Myometrial cell (primary cell): ENCODE data around the gene H2BW1. TPM values are rescaled to one million over a fixed set of nuclear protein-coding genes. Genes with fewer than 3 reads are reported as not detected.

ENCODE experiments used
- total RNA-seq: library from RNA; depleted of rRNA; stranded (reverse); fragments of >200 nt; gene quantifications from 2 replicates; pipeline ENCODE4 v1.2.3, GENCODE V29; 2015

H2BW1 gene, protein sequence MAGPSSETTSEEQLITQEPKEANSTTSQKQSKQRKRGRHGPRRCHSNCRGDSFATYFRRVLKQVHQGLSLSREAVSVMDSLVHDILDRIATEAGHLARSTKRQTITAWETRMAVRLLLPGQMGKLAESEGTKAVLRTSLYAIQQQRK
- total RNA-seq, result not detected in 2 replicates

DNA sequence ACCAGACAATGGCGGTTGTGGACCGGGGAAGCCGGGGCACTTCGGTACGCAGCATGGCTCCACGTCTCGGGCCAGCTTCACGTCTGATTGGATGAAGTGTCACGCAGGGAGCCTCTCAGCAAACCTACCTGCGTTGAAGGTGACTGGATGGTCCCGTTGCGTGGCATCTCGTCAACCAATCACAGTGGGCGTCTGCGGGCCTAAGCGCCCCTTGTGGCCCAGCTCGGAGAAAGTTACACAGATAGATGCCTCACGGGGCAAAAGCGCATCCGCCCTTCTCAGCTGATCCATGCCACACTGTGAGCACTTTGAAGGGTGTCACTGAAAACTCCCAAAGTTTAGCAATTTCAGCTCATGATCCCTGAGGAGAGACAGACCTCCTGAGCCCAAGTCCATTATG, at the start of gene H2BW1:
Gene H2BW1, minus strand, starts transcription at position 103 of the 400 bp plus-strand sequence. CDS start 132 bp downstream, outside the sequence.

DNA sequence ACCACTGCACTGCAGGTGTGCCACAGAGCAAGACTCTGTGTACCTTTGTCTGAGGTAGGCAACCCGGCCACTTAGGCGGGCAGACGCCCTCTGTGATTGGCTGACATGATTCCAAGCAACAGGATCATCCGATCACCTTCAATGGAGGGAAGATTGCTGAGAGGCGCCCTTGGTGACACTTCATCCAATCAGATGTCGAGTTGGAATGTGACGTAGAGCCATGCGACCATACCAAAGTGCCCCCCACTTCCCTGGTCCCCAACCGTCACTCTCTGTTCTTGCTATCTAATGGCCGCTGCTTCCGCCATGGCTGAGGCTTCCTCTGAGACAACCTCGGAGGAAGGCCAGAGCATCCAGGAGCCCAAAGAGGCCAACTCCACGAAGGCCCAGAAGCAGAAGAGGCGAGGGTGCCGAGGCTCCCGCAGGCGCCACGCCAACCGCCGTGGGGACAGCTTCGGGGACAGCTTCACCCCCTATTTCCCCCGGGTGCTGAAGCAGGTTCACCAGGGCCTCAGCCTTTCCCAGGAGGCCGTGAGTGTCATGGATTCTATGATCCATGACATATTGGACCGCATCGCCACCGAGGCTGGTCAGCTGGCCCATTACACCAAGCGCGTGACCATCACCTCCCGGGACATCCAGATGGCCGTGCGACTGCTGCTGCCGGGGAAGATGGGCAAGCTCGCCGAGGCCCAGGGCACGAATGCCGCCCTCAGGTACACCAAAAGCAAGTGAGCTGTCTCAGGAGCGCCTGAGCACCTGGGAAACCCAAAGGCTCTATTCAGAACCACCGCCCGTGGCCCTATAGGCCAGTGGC, 26.4 kb upstream of the H2BW1 start, which contains the start of gene H2BW2:
Gene H2BW2, plus strand, starts transcription at position 268 of the 817 bp plus-strand sequence. Its CDS starts 39 bp downstream, at position 307.

DNA sequence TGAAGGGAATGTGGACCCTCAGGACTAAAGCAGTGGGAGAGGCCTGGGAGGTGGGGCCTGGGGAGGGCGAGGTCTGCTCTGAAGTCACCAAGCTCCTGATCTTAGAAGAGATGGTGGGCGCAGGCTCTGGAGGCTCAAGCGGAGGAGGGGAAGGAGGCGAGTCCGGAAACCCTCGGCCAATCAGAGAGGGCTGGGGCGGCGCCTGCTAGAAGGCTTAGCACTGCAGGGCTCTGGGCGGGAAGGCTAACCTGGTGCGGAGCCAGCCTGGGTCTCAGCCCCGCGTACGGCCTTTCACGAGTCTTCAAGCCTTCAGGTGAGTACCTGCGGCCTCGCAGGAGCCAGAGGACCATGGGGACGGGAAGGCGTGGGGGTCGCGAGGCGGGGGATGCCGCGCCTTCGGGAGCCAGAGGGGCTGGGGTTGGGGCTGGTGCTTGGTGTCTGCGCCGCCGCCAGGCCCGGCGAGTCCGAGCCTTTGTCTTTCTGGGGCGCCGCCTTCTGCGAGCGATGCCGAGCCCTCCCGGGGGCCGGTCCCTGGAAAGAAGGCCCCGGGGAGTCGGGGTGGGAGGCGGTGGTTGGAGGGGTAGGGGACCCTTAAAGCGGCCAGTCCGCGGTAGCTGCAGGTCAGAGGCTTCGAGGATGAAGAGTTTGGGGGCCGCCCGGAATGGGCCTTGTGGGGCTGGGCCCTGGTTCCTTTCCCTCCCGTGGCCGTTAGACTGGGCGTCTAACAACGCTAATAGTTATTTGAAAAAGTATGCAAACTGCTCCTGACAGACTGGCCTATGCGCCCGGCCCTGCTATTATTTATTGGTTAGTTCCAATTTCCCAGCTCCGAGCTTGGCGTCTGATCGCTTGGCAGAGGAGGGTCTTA, 50.9 kb downstream of the H2BW1 start, which contains the start of gene TMSB15B:
Gene TMSB15B, plus strand, starts transcription at position 217 of the 868 bp plus-strand sequence.

Other genes starting within 250 kb of the H2BW1 start
- 1.8 TPM in 1 of 2 replicates, not detected in the other for gene PLP1, start 236.9 kb downstream of the H2BW1 start, total RNA-seq
- 0.29 and 1.1 TPM in 2 replicates for gene RAB9B, start 181.5 kb downstream of the H2BW1 start, total RNA-seq
- 2.9 and 8.5 TPM in 2 replicates for gene TMSB15B, start 51.1 kb downstream of the H2BW1 start, total RNA-seq
- not detected in 2 replicates for gene H2BW2, start 26.2 kb upstream of the H2BW1 start, total RNA-seq
- 0.35 and 3.2 TPM in 2 replicates for gene TMSB15C, start 62.5 kb upstream of the H2BW1 start, total RNA-seq
- gene ZCCHC18, start 98.8 kb upstream of the H2BW1 start, total RNA-seq, result under 0.01 and 0.18 TPM in 2 replicates
- 1.7 and 4.3 TPM in 2 replicates for gene SLC25A53, start 143.3 kb upstream of the H2BW1 start, total RNA-seq
- gene FAM199X, start 152.7 kb upstream of the H2BW1 start, total RNA-seq, result 8.4 and 13.1 TPM in 2 replicates
- gene ESX1, start 241.2 kb upstream of the H2BW1 start, total RNA-seq, result 1.4 and 8.2 TPM in 2 replicates